ENCODE data around the gene MAML3. TPM values are rescaled to one million over a fixed set of nuclear protein-coding genes. Genes with fewer than 3 reads are reported as not detected.

The MAML3 gene
- total and polyA plus RNA-seq, 2 of the 13 experiments (the other 11 are each of a cell fraction or from before 2014, with no cell fraction given): 0.05 to 0.13 TPM

- no peak for TF ChIP-seq CHCHD3 (CRISPR knock-in tag; IDR thresholded peaks at IDR 0.05)
These were observed 83.6 kb downstream of the MAML3 start (continued) for GRCh38 chr4:140070366-140070765.

GRCh38 chr4:140069066-140069465 lies 84.9 kb downstream of the MAML3 start:
- DNase-seq (ENCODE audit: low spot score) (no peak), ATAC-seq (no peak), FAIRE-seq (no peak)
- no peak overlapping the region for H3K4me2 ChIP-seq (ENCODE audit: low read depth, low read length)
- ChIA-PET POLR2A (no interaction called here), CTCF (ENCODE audit: low intra/inter-chr PET ratio, low total read pairs) (no interaction called here)
- BruUV-seq (replicated peaks): no TSS peak
- no peak overlapping the region for H3K27ac ChIP-seq (ENCODE audit: extremely low read length, insufficient read depth, low read length)
- no peaks in the 10 kb centered on the region for H4K20me1 ChIP-seq (ENCODE audit: insufficient read depth, low read length)
- H3K79me2 ChIP-seq (ENCODE audit: insufficient read depth, low read length): no peaks in the 10 kb centered on the region
- no peaks in the 10 kb centered on the region for H3K4me1 ChIP-seq (ENCODE audit: insufficient read depth, low read length)
- H3K36me3 ChIP-seq (replicated peaks in 1 of 2; ENCODE audit: control insufficient read depth in 1 of 2, insufficient read depth in 2 of 2, low read length in 2 of 2): no peaks in the 10 kb centered on the region
- no peaks in the 10 kb centered on the region for H3K27me3 ChIP-seq (ENCODE audit: control insufficient read depth in 1 of 2, insufficient read depth in 2 of 2, low read length in 2 of 2)
- intact Hi-C loops (cut with micrococcal nuclease; ENCODE audit: unreplicated experiment): no loop called here
- 50% methylated on average over 2 of the region's 2 CpGs for WGBS (ENCODE audit: low lambda C conversion rate)
- in situ Hi-C loops (cut with HindIII; ENCODE audit: extremely low pct_ligation_motif_present, low pct_unique_long_range_greater_than_20kb): no loop called here
- H3K9me3 ChIP-seq (ENCODE audit: low read length): no peaks in the 10 kb centered on the region
- H3K4me3 ChIP-seq (replicated peaks in 1 of 3; ENCODE audit: insufficient read depth in 1 of 3, low read depth in 2 of 3, low read length in 3 of 3): no peak overlapping the region
- no peak overlapping the region for H3K9ac ChIP-seq (ENCODE audit: insufficient read depth, low read depth, low read length)
- no peak overlapping the region for H2AFZ ChIP-seq (ENCODE audit: low read length)
- TF ChIP-seq SP4 (CRISPR knock-in tag; IDR thresholded peaks at IDR 0.05): no peak
- TF ChIP-seq ZNF570 (CRISPR knock-in tag; IDR thresholded peaks at IDR 0.05; ENCODE audit: borderline replicate concordance): no peak
- no peak for TF ChIP-seq CSRNP2 (CRISPR knock-in tag; conservative IDR thresholded peaks at IDR 0.05; ENCODE audit: low read depth)
- TF ChIP-seq ZNF543 (CRISPR knock-in tag; IDR thresholded peaks at IDR 0.05): no peak
- TF ChIP-seq ZNF891 (CRISPR knock-in tag; IDR thresholded peaks at IDR 0.05): no peak
- TF ChIP-seq NCOA2 (CRISPR knock-in tag; IDR thresholded peaks at IDR 0.05): no peak
- TF ChIP-seq ZNF484 (CRISPR knock-in tag; IDR thresholded peaks at IDR 0.05; ENCODE audit: borderline replicate concordance, low read depth): no peak
- TF ChIP-seq ZNF605 (CRISPR knock-in tag; IDR thresholded peaks at IDR 0.05): no peak
- TF ChIP-seq THYN1 (CRISPR knock-in tag; IDR thresholded peaks at IDR 0.05; ENCODE audit: borderline replicate concordance, low read depth): no peak
- TF ChIP-seq BHLHE40 (IDR thresholded peaks at IDR 0.05; ENCODE audit: low read length): no peak
- no peak for TF ChIP-seq ZNF205 (CRISPR knock-in tag; IDR thresholded peaks at IDR 0.05)
- no peak for TF ChIP-seq ZNF354B (CRISPR knock-in tag; IDR thresholded peaks at IDR 0.05)
- no peak for TF ChIP-seq RFX1 (IDR thresholded peaks at IDR 0.05)
- no peak for TF ChIP-seq GPBP1L1 (CRISPR knock-in tag; IDR thresholded peaks at IDR 0.05)
- no peak for TF ChIP-seq ZNF687 (CRISPR knock-in tag; IDR thresholded peaks at IDR 0.05)
- TF ChIP-seq ZNF558 (CRISPR knock-in tag; IDR thresholded peaks at IDR 0.05; ENCODE audit: borderline replicate concordance): no peak
- TF ChIP-seq ZNF674 (CRISPR knock-in tag; IDR thresholded peaks at IDR 0.05; ENCODE audit: low read depth): no peak
- no peak for TF ChIP-seq MIXL1 (CRISPR knock-in tag; IDR thresholded peaks at IDR 0.05)
- TF ChIP-seq DMAP1 (CRISPR knock-in tag; IDR thresholded peaks at IDR 0.05): no peak

Measured in HepG2 (cell line).